A549 (cell line): Measurements from ENCODE around the gene TM4SF20.

Experiments
- CHD2 ChIP-seq: fragments of 150-350 bp; IDR thresholded peaks from 2 replicates; pipeline ENCODE4 v1.6.1; 2014; ENCODE audit warnings: low read length; ENCODE audit not compliant: partially characterized antibody
- CTCF ChIP-seq: fragments of >200 bp; sonication (Bioruptor Twin); formaldehyde crosslinking; IDR thresholded peaks from 3 replicates; pipeline ENCODE4 v1.5.1; 2016
- EHF ChIP-seq: fragments of 250-450 bp; sonication (Bioruptor Pico); IDR thresholded peaks from 2 replicates; pipeline ENCODE4 v1.5.0; 2020; ENCODE audit warnings: mild to moderate bottlenecking
- FOSL2 ChIP-seq, 2 experiments: fragments of 450-650 bp in 1 of 2; fragments of >200 bp in 1 of 2; sonication (Bioruptor Twin) in 1 of 2; formaldehyde crosslinking; IDR thresholded peaks; 2 replicates each; pipeline versions ENCODE4 v1.5.0 to v1.6.1; 2016 to 2020; ENCODE audit warnings: mild to moderate bottlenecking in 1 of 2, moderate library complexity in 1 of 2
- HOXA7 ChIP-seq: fragments of 250-450 bp; sonication (Bioruptor Pico); IDR thresholded peaks from 2 replicates; pipeline ENCODE4 v1.5.0; 2020; ENCODE audit warnings: mild to moderate bottlenecking, moderate library complexity
- JUNB ChIP-seq: fragments of >200 bp; sonication (Bioruptor Twin); formaldehyde crosslinking; IDR thresholded peaks from 2 replicates; pipeline ENCODE4 v1.6.1; 2016
- POLR2A ChIP-seq: IDR thresholded peaks from 2 replicates; pipeline ENCODE4 v1.6.1; 2012; ENCODE audit warnings: mild to moderate bottlenecking, low read length
- RARB ChIP-seq: fragments of 250-450 bp; sonication (Bioruptor Pico); IDR thresholded peaks from 2 replicates; pipeline ENCODE4 v1.8.0; 2021; ENCODE audit warnings: mild to moderate bottlenecking, moderate library complexity
- REST ChIP-seq: fragments of 200-600 bp; sonication (generic); IDR thresholded peaks from 2 replicates; pipeline ENCODE4 v1.6.1; 2016; ENCODE audit warnings: antibody characterized with exemption, mild to moderate bottlenecking, moderate library complexity

GRCh38 chr2:227412877-227413276 is 33.8 kb upstream of the TM4SF20 start:
- no peak for TF ChIP-seq CTCF
- no peak for TF ChIP-seq EHF
- no peak for TF ChIP-seq JUNB
- no peak for TF ChIP-seq FOSL2 (IDR thresholded peaks at IDR 0.05)
- TF ChIP-seq FOSL2 (CRISPR knock-in tag; IDR thresholded peaks at IDR 0.05), result no peak
- TF ChIP-seq REST, result no peak
- TF ChIP-seq RARB (CRISPR knock-in tag), result no peak
- no peak for TF ChIP-seq CHD2
- TF ChIP-seq HOXA7 (CRISPR knock-in tag), result no peak
- no peak for TF ChIP-seq POLR2A
